K562 (cell line): ENCODE data around the gene COL16A1.

ENCODE experiments used
- CREM ChIP-seq: IDR thresholded peaks from 2 replicates; pipeline ENCODE4 v1.6.1; 2014; ENCODE audit warnings: antibody characterized with exemption, low read depth
- FOSL1 ChIP-seq: fragments of 200-800 bp; sonication (Bioruptor generic); conservative IDR thresholded peaks from 2 replicates; pipeline ENCODE4 v1.6.1; 2016; ENCODE audit warnings: missing genetic modification characterization, missing compliant biosample characterization
- HIVEP1 ChIP-seq: fragments of 250-450 bp; sonication (Bioruptor Pico); IDR thresholded peaks from 2 replicates; pipeline ENCODE4 v1.4.0; 2020; ENCODE audit warnings: mild to moderate bottlenecking
- POLR2A ChIP-seq: fragments of 450-650 bp; conservative IDR thresholded peaks from 2 replicates; pipeline ENCODE4 v1.6.1; 2016
- TARDBP ChIP-seq: fragments of 450-650 bp; IDR thresholded peaks from 2 replicates; pipeline ENCODE4 v1.6.1; 2016
- TRIM28 ChIP-seq: fragments of 450-650 bp; IDR thresholded peaks from 2 replicates; pipeline ENCODE4 v1.6.1; 2017
- YY1 ChIP-seq, 3 experiments: IDR thresholded peaks; 2 replicates each; pipeline ENCODE4 v1.6.1; 2011; ENCODE audit warnings: low read length in 2 of 3, mild to moderate bottlenecking in 2 of 3, moderate library complexity in 2 of 3, borderline replicate concordance in 1 of 3, control low read depth in 1 of 3, low read depth in 1 of 3; ENCODE audit not compliant: insufficient read depth in 3 of 3, insufficient replicate concordance in 2 of 3, control insufficient read depth in 1 of 3, insufficient read length in 1 of 3; ENCODE audit errors: extremely low read depth in 1 of 3
- ZNF324 ChIP-seq: fragments of 250-450 bp; sonication (Bioruptor Pico); IDR thresholded peaks from 2 replicates; pipeline ENCODE4 v1.4.0; 2020; ENCODE audit warnings: mild to moderate bottlenecking
- TF ChIP-seq, protein P1 (sequence below), 3 experiments: IDR thresholded peaks in 2 of 3; conservative IDR thresholded peaks in 1 of 3; 2 replicates each; pipeline ENCODE4 v1.5.1; 2011 to 2012; ENCODE audit warnings: low read length in 3 of 3, mild to moderate bottlenecking in 3 of 3, control low read depth in 2 of 3, improper control_type of control experiment in 1 of 3, inconsistent platforms in 1 of 3, low read depth in 1 of 3, mixed read lengths in 1 of 3, moderate library complexity in 1 of 3; ENCODE audit not compliant: insufficient read depth in 2 of 3
- TF ChIP-seq, protein P2 (sequence below): fragments of 450-650 bp; IDR thresholded peaks from 2 replicates; pipeline ENCODE4 v1.6.1; 2016
- TF ChIP-seq, protein P3 (sequence below): fragments of 200-800 bp; sonication (Bioruptor generic); IDR thresholded peaks from 2 replicates; pipeline ENCODE4 v1.6.1; 2017; ENCODE audit warnings: missing genetic modification characterization, missing compliant biosample characterization
- TF ChIP-seq, protein P4 (sequence below): sonication (generic); IDR thresholded peaks from 2 replicates; pipeline ENCODE4 v1.6.1; 2016
- TF ChIP-seq, protein P5 (sequence below), 2 experiments: fragments of 200-800 bp in 1 of 2; sonication (Bioruptor generic) in 1 of 2; sonication (generic) in 1 of 2; formaldehyde crosslinking in 1 of 2; IDR thresholded peaks in 1 of 2; conservative IDR thresholded peaks in 1 of 2; 2 replicates each; pipeline versions ENCODE4 v1.5.0 to v1.6.1; 2016 to 2020; ENCODE audit warnings: missing compliant biosample characterization in 1 of 2, missing genetic modification characterization in 1 of 2, missing genetic modification reagents in 1 of 2
- TF ChIP-seq, protein P6 (sequence below), 2 experiments: fragments of 150-350 bp in 1 of 2; IDR thresholded peaks; 2 replicates each; pipeline ENCODE4 v1.6.1; 2012 to 2016; ENCODE audit warnings: low read depth in 2 of 2, low read length in 2 of 2, mild to moderate bottlenecking in 1 of 2, moderate library complexity in 1 of 2

DNA sequence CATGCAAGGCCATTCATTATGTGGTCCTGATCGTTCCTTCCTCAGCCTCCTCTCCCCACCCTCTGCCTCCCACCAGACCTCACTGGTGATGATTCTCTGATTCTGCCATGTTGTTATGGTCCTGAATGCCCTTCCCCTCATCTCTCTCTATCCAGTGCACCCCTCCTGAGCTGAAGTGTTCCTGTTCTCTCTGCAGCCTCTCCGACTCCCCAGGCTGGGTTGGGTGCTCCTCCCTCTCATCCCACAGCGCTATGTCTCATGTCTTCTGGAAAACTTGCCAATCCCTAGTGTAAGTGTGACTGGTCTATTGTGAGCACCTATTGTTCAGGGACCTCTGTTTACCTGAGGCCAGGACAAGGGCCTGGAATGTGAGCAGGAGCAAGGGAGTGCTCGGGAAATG is 48.1 kb downstream of the COL16A1 start:
- TF ChIP-seq, protein P1, sequence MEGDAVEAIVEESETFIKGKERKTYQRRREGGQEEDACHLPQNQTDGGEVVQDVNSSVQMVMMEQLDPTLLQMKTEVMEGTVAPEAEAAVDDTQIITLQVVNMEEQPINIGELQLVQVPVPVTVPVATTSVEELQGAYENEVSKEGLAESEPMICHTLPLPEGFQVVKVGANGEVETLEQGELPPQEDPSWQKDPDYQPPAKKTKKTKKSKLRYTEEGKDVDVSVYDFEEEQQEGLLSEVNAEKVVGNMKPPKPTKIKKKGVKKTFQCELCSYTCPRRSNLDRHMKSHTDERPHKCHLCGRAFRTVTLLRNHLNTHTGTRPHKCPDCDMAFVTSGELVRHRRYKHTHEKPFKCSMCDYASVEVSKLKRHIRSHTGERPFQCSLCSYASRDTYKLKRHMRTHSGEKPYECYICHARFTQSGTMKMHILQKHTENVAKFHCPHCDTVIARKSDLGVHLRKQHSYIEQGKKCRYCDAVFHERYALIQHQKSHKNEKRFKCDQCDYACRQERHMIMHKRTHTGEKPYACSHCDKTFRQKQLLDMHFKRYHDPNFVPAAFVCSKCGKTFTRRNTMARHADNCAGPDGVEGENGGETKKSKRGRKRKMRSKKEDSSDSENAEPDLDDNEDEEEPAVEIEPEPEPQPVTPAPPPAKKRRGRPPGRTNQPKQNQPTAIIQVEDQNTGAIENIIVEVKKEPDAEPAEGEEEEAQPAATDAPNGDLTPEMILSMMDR (IDR thresholded peaks at IDR 0.05 in 2 of 3, conservative IDR thresholded peaks at IDR 0.05 in 1 of 3; ENCODE audit: insufficient read depth in 2 of 3, low read depth in 1 of 3, low read length in 3 of 3) = no peak
- TF ChIP-seq HIVEP1 (CRISPR knock-in tag) = no peak
- no peak for TF ChIP-seq FOSL1
- TF ChIP-seq, protein P2, sequence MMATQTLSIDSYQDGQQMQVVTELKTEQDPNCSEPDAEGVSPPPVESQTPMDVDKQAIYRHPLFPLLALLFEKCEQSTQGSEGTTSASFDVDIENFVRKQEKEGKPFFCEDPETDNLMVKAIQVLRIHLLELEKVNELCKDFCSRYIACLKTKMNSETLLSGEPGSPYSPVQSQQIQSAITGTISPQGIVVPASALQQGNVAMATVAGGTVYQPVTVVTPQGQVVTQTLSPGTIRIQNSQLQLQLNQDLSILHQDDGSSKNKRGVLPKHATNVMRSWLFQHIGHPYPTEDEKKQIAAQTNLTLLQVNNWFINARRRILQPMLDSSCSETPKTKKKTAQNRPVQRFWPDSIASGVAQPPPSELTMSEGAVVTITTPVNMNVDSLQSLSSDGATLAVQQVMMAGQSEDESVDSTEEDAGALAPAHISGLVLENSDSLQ = no peak
- TF ChIP-seq, protein P3, sequence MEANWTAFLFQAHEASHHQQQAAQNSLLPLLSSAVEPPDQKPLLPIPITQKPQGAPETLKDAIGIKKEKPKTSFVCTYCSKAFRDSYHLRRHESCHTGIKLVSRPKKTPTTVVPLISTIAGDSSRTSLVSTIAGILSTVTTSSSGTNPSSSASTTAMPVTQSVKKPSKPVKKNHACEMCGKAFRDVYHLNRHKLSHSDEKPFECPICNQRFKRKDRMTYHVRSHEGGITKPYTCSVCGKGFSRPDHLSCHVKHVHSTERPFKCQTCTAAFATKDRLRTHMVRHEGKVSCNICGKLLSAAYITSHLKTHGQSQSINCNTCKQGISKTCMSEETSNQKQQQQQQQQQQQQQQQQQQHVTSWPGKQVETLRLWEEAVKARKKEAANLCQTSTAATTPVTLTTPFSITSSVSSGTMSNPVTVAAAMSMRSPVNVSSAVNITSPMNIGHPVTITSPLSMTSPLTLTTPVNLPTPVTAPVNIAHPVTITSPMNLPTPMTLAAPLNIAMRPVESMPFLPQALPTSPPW = no peak
- no peak for TF ChIP-seq ZNF324 (CRISPR knock-in tag)
- TF ChIP-seq YY1 (IDR thresholded peaks at IDR 0.05; ENCODE audit: borderline replicate concordance in 1 of 3, control insufficient read depth in 1 of 3, extremely low read depth in 1 of 3, insufficient read depth in 3 of 3, insufficient read length in 1 of 3, insufficient replicate concordance in 2 of 3, low read depth in 1 of 3, low read length in 2 of 3) = no peak
- TF ChIP-seq POLR2A = no peak
- TF ChIP-seq CREM = no peak
- TF ChIP-seq, protein P4, sequence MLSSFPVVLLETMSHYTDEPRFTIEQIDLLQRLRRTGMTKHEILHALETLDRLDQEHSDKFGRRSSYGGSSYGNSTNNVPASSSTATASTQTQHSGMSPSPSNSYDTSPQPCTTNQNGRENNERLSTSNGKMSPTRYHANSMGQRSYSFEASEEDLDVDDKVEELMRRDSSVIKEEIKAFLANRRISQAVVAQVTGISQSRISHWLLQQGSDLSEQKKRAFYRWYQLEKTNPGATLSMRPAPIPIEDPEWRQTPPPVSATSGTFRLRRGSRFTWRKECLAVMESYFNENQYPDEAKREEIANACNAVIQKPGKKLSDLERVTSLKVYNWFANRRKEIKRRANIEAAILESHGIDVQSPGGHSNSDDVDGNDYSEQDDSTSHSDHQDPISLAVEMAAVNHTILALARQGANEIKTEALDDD = no peak
- TF ChIP-seq TARDBP = no peak
- TF ChIP-seq, protein P5, sequence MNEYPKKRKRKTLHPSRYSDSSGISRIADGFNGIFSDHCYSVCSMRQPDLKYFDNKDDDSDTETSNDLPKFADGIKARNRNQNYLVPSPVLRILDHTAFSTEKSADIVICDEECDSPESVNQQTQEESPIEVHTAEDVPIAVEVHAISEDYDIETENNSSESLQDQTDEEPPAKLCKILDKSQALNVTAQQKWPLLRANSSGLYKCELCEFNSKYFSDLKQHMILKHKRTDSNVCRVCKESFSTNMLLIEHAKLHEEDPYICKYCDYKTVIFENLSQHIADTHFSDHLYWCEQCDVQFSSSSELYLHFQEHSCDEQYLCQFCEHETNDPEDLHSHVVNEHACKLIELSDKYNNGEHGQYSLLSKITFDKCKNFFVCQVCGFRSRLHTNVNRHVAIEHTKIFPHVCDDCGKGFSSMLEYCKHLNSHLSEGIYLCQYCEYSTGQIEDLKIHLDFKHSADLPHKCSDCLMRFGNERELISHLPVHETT (CRISPR knock-in tag; conservative IDR thresholded peaks at IDR 0.05 in 1 of 2, IDR thresholded peaks at IDR 0.05 in 1 of 2) = no peak
- TF ChIP-seq TRIM28 = no peak
- TF ChIP-seq, protein P6, sequence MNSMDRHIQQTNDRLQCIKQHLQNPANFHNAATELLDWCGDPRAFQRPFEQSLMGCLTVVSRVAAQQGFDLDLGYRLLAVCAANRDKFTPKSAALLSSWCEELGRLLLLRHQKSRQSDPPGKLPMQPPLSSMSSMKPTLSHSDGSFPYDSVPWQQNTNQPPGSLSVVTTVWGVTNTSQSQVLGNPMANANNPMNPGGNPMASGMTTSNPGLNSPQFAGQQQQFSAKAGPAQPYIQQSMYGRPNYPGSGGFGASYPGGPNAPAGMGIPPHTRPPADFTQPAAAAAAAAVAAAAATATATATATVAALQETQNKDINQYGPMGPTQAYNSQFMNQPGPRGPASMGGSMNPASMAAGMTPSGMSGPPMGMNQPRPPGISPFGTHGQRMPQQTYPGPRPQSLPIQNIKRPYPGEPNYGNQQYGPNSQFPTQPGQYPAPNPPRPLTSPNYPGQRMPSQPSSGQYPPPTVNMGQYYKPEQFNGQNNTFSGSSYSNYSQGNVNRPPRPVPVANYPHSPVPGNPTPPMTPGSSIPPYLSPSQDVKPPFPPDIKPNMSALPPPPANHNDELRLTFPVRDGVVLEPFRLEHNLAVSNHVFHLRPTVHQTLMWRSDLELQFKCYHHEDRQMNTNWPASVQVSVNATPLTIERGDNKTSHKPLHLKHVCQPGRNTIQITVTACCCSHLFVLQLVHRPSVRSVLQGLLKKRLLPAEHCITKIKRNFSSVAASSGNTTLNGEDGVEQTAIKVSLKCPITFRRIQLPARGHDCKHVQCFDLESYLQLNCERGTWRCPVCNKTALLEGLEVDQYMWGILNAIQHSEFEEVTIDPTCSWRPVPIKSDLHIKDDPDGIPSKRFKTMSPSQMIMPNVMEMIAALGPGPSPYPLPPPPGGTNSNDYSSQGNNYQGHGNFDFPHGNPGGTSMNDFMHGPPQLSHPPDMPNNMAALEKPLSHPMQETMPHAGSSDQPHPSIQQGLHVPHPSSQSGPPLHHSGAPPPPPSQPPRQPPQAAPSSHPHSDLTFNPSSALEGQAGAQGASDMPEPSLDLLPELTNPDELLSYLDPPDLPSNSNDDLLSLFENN (IDR thresholded peaks at IDR 0.05; ENCODE audit: low read depth in 2 of 2, low read length in 2 of 2) = no peak
